Endodermal cell (in vitro differentiated cells): ENCODE results near the gene LRRK1. TPM values are rescaled to one million over a fixed set of nuclear protein-coding genes. Genes with fewer than 3 reads are reported as not detected.

Source experiments
- DNase-seq: peaks from one replicate; pipeline ENCODE4 v3.0.0-alpha.2; 2017
- H3K27ac ChIP-seq: 2 replicates; pipeline ENCODE4 v1.5.1; 2013; ENCODE audit warnings: mild to moderate bottlenecking, low read depth, low read length, moderate library complexity
- H3K27me3 ChIP-seq: 2 replicates; pipeline ENCODE4 v1.6.1; 2013; ENCODE audit warnings: mild to moderate bottlenecking, low read length, moderate library complexity; ENCODE audit not compliant: insufficient read depth, control insufficient read depth, poor library complexity, severe bottlenecking
- H3K36me3 ChIP-seq: 2 replicates; pipeline ENCODE4 v1.7.0; 2013; ENCODE audit warnings: mild to moderate bottlenecking, low read length, moderate library complexity; ENCODE audit not compliant: control insufficient read depth, insufficient read depth
- H3K4me1 ChIP-seq: one replicate; pipeline ENCODE4 v1.7.0; 2013; ENCODE audit warnings: low read length; ENCODE audit not compliant: control insufficient read depth, insufficient read depth
- H3K4me3 ChIP-seq: 2 replicates; pipeline ENCODE4 v1.5.1; 2013; ENCODE audit warnings: mild to moderate bottlenecking, low read length, moderate library complexity
- H3K9ac ChIP-seq: 2 replicates; pipeline ENCODE4 v1.6.1; 2013; ENCODE audit warnings: mild to moderate bottlenecking, low read length, moderate library complexity; ENCODE audit not compliant: poor library complexity, severe bottlenecking; ENCODE audit errors: extremely low read depth
- H3K9me3 ChIP-seq: 2 replicates; pipeline ENCODE4 v1.6.1; 2013; ENCODE audit warnings: mild to moderate bottlenecking, low read length, moderate library complexity; ENCODE audit not compliant: control insufficient read depth
- H3K27ac Mint-ChIP-seq: 2 replicates; pipeline ENCODE4 v1.8.0; 2020; ENCODE audit warnings: mixed read lengths
- H3K27me3 Mint-ChIP-seq: 2 replicates; pipeline ENCODE4 v1.8.0; 2021; ENCODE audit warnings: mild to moderate bottlenecking, mixed read lengths; ENCODE audit not compliant: insufficient read depth
- H3K36me3 Mint-ChIP-seq: 2 replicates; pipeline ENCODE4 v1.8.0; 2020; ENCODE audit warnings: low read depth, mixed read lengths
- H3K4me1 Mint-ChIP-seq: 2 replicates; pipeline ENCODE4 v1.8.0; 2020; ENCODE audit warnings: mixed read lengths
- H3K4me3 Mint-ChIP-seq: 2 replicates; pipeline ENCODE4 v1.8.0; 2020; ENCODE audit warnings: mild to moderate bottlenecking, moderate library complexity, mixed read lengths
- H3K9me3 Mint-ChIP-seq: 2 replicates; pipeline ENCODE4 v1.8.0; 2020; ENCODE audit warnings: mild to moderate bottlenecking, mixed read lengths
- WGBS, 2 experiments: methylation state at CpG; one replicate each; pipeline versions ENCODE4 v1.1.5 to v1.1.7; 2013; ENCODE audit warnings: missing lambda C conversion rate in 2 of 2, mixed read lengths in 1 of 2; ENCODE audit not compliant: insufficient coverage in 1 of 2, insufficient read length in 1 of 2; 5-methylcytosine and 5-hydroxymethylcytosine counted together
- total RNA-seq, 2 donors: library from RNA; stranded (reverse); fragmentation: NEBNext Ultra II Directional in 1 of 2; extraction: Animal tissue kit (Norgen Biotek cat#: 25700) in 1 of 2; gene quantifications; 2 replicates in 1 of 2; 3 replicates in 1 of 2; pipeline ENCODE4 v1.2.1, GENCODE V29; 2021
- TF ChIP-seq, protein P1 (sequence below): fragments of 200-600 bp; sonication (generic); conservative IDR thresholded peaks from 2 replicates; pipeline ENCODE4 v1.5.0; 2021; ENCODE audit warnings: antibody characterized with exemption, mild to moderate bottlenecking

LRRK1 gene
- total RNA-seq, 2 donors from 2014 or later, result 2.7 to 5.1 TPM

DNA sequence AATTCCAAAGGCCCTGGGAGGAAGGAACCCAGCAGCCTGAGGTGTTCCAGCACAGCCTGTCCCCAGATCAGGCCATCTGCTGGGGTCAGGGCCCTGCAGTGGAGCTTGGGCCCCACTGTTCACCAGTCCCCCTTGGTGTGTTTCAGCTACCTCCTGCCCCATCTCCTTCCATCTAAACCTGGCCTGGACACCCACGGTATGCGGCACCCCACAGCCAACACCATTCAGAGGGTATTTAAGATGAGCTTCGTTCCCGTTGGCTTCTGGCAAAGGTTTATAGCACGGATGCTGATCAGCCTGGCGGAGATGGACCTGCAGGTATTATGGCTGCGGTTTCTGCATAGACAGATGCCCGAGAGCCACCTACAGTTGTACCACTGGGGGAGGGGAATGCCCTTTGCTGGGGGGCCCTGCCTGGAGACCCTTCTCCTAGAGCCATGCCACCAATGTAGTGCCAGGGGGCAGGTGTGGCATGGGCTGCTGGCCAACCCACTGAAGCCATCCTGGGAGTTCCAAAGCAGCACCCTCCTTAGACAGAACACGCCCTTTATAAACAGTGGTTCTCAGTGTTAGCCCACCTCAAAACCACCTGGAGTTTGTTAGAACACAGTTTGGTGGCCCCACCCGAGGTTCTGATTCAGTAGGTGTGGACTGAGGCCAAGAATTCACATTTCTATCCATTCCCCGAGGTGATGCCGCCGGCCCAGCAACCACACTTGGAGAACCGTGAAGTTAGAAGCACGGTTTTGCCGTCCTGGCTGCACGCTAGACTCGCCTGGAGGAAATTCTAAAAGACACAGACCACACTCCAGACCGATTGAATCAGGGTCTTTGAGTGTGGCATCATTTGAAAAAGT, 126.9 kb downstream of the LRRK1 start:
- Mint-ChIP-seq H3K27ac (no peak overlapping the region), H3K9me3 (no peaks in the 10 kb centered on the region), H3K36me3 (no peaks in the 10 kb centered on the region), H3K27me3 (peaks cover 19% of the 10 kb centered on the region), H3K4me3 (no peak overlapping the region), H3K4me1 (no peaks in the 10 kb centered on the region)
- H3K36me3 ChIP-seq, result no peaks in the 10 kb centered on the region
- H3K4me1 ChIP-seq, result no peaks in the 10 kb centered on the region
- no peaks in the 10 kb centered on the region for H3K9me3 ChIP-seq
- no peak overlapping the region for H3K4me3 ChIP-seq
- peak; percentile 31 for DNase-seq
- H3K27ac ChIP-seq, result no peak overlapping the region
- peaks cover 8% of the 10 kb centered on the region for H3K27me3 ChIP-seq
- no peak overlapping the region for H3K9ac ChIP-seq
- 93 to 94% methylated on average over 19 of the region's 19 CpGs for WGBS, 2 experiments
- TF ChIP-seq, protein P1, sequence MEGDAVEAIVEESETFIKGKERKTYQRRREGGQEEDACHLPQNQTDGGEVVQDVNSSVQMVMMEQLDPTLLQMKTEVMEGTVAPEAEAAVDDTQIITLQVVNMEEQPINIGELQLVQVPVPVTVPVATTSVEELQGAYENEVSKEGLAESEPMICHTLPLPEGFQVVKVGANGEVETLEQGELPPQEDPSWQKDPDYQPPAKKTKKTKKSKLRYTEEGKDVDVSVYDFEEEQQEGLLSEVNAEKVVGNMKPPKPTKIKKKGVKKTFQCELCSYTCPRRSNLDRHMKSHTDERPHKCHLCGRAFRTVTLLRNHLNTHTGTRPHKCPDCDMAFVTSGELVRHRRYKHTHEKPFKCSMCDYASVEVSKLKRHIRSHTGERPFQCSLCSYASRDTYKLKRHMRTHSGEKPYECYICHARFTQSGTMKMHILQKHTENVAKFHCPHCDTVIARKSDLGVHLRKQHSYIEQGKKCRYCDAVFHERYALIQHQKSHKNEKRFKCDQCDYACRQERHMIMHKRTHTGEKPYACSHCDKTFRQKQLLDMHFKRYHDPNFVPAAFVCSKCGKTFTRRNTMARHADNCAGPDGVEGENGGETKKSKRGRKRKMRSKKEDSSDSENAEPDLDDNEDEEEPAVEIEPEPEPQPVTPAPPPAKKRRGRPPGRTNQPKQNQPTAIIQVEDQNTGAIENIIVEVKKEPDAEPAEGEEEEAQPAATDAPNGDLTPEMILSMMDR, result no peak

DNA sequence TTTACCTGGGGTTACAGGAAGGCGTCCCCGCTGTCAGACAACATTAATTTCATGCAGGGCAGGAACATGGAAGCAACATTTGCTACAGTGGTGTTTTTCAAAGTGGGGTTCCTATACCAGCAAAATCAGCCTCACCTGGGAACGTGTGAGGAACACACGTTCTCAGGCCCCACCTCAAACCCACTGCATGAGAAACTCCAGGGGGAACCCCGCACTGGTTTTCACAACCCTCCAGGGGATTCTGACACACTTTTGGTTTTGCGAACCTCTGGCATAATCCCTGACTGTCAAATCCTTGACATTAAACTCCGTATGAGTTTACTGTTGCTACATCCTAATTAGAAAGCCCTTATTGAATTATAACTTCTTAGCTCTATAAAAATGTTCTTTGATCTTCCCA, 127.7 kb downstream of the LRRK1 start:
- Mint-ChIP-seq H3K9me3 (no peaks in the 10 kb centered on the region), H3K27me3 (peaks cover 19% of the 10 kb centered on the region), H3K36me3 (no peaks in the 10 kb centered on the region), H3K4me3 (no peak overlapping the region), H3K27ac (no peak overlapping the region), H3K4me1 (no peaks in the 10 kb centered on the region)
- Histone ChIP-seq H3K4me1 (no peaks in the 10 kb centered on the region), H3K9ac (no peak overlapping the region), H3K36me3 (no peaks in the 10 kb centered on the region), H3K4me3 (no peak overlapping the region), H3K27me3 (peaks cover 8% of the 10 kb centered on the region), H3K27ac (no peak overlapping the region), H3K9me3 (no peaks in the 10 kb centered on the region)
- WGBS, 2 experiments, result 75 to 86% methylated on average over 4 to 7 of the region's 7 CpGs
- TF ChIP-seq, protein P1, result no peak
- peak; percentile 34 for DNase-seq

DNA sequence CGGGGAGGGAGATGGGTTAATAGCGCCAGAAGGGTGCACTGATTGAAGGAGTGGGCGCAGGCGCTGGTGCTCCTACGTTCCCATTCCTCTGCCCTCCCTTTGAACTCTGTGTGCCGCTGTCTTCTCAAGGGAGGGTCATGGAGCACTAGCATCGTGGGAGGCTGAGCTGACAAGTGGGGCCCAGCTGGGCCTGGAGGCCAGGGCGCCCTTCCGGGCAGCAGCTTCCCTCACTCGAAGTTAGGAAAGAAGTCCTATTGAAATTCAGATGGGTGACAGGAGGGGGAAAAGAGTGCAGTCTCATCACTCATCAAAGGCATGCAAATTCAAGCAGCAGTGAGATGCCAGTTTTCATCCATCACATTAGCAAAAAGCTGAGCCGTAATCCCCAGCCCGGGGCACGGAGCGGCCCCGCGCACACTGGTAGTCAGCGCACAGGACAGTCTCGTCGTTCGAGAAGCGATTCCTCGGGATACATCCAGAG, 128.2 kb downstream of the LRRK1 start:
- DNase-seq, result peak; percentile 65
- Mint-ChIP-seq H3K27ac (no peak overlapping the region), H3K27me3 (peaks cover 19% of the 10 kb centered on the region), H3K4me3 (no peak overlapping the region), H3K36me3 (no peaks in the 10 kb centered on the region), H3K4me1 (peaks cover 4% of the 10 kb centered on the region), H3K9me3 (no peaks in the 10 kb centered on the region)
- H3K4me1 ChIP-seq, result no peaks in the 10 kb centered on the region
- no peak overlapping the region for H3K4me3 ChIP-seq
- no peak overlapping the region for H3K27ac ChIP-seq
- H3K36me3 ChIP-seq, result no peaks in the 10 kb centered on the region
- H3K9me3 ChIP-seq, result no peaks in the 10 kb centered on the region
- H3K9ac ChIP-seq, result no peak overlapping the region
- TF ChIP-seq, protein P1, result no peak
- peaks cover 8% of the 10 kb centered on the region for H3K27me3 ChIP-seq
- WGBS, 2 experiments, result 30 to 49% methylated on average over 11 to 22 of the region's 22 CpGs
